DOHH2 (cell line): ENCODE data around the gene BCL11B.

ENCODE experiments used
- CTCF ChIP-seq: fragments of 200-600 bp; sonication (generic); IDR thresholded peaks from one replicate; pipeline ENCODE4 v1.5.1; 2014; ENCODE audit warnings: antibody characterized with exemption, mild to moderate bottlenecking, low read depth, low read length; ENCODE audit not compliant: poor library complexity, severe bottlenecking
- EZH2phosphoT487 ChIP-seq: fragments of 200-600 bp; sonication (generic); IDR thresholded peaks from 2 replicates; pipeline ENCODE4 v1.6.1; 2017; ENCODE audit warnings: borderline replicate concordance, mild to moderate bottlenecking, antibody characterized with exemption, low read length, moderate library complexity, mixed read lengths

GRCh38 chr14:99148861-99149610 lies 123.0 kb downstream of the BCL11B start:
- TF ChIP-seq CTCF (no peak), EZH2phosphoT487 (no peak)
